H54 (cell line): ENCODE data around the gene AP1B1.

Experiments used
- DNase-seq: peaks from one replicate; pipeline ENCODE4 v3.0.0; 2011; ENCODE audit warnings: low spot score, mixed read lengths; ENCODE audit not compliant: insufficient read length
- FAIRE-seq: peaks from 3 replicates; lab custom pipeline; 2011; peaks lifted over from hg19 to GRCh38; lab: Jason Lieb, UNC
- POLR2A ChIP-seq: IDR thresholded peaks from 2 replicates; pipeline ENCODE4 v1.6.1; 2011; ENCODE audit warnings: low read depth, mild to moderate bottlenecking, low read length

The AP1B1 gene

DNA sequence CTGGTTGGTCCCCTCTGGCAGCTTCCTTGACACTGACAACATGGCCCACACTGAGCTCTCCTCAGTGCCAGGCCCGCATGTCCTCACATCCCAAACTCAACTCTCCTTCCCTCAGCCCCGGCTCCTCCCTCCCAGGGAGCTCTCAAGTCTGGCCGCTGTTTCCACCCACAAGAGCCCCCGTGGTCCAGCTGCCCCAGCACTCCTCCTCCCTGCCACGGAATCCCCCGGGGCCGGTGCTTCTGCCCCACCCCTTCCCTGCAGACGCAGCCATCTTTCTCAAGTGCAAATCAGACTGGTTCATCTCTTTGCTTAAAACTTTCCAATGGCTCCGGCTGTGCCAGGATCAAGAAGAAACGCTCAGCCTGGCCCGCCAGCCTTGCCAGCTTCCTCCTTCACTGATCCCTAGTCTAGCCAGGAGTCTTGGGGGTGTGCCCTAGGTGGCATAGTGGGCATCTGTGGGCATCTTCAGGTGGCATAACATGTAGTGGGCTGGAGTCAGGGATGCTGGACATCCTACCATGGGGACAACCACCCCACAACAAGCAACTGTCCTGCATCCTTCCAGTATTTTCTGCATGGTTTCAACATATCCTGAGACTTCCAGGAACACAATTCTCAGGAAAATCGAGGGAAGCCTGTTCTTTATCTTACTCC is 50.6 kb downstream of the AP1B1 start:
- DNase-seq (no peak), FAIRE-seq (no peak)
- TF ChIP-seq POLR2A = no peak

DNA sequence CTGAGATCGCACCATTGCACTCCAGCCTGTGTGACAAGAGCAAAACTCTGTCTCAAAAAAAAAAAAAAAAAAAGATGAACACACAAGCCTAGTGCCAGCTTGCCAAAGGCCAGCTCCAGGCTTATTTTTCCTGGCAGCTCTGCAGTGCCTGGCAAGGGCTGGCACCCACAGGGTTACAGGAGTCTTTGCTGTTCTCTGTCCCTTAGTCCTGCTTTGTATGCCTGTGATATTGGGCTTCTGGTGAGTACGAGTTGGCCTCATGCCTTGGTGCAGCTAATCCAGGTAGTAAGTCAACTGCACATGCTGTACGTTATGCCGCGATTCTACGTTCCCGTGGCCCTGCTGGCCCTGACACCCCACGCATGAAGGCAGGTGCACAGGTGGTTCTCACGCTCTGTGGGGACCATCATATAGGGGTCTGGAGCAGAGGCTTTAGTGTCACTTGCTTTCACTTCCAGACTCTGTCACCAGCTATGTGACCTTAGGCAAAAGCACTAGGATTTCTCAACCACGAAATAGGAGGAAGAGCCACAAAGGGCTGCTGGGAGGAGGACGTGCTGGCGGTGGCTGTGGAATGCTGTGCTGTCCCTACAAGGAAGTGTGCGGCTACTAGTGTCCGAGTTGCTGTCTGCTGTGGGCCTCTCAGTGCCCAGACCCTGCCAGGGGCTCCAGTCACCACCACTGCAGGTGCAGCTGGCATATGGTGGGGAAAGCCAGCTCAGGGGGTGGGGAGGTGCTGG is 51.4 kb downstream of the AP1B1 start:
- TF ChIP-seq POLR2A = no peak
- FAIRE-seq (no peak), DNase-seq (no peak)

DNA sequence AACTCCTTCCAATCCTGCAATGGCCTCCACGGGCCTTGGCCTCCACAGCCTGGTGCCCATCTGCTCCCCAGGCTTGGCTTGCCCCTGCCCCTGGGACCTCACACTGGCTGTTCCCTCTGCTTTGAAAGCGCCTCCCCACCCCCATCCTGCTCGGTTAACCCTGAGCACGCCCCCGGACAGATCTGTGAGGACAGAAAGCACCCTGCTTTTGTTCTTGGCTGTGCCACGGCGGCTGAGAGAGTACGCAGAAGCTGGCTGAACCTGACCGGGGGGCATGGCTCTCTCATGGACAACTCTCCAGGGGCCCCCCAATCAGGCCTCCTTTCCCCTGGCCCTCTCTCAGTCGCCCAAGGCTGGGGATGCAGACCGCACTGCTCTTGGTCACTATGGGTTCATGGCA is 52.7 kb downstream of the AP1B1 start:
- DNase-seq (no peak), FAIRE-seq (no peak)
- TF ChIP-seq POLR2A = no peak

DNA sequence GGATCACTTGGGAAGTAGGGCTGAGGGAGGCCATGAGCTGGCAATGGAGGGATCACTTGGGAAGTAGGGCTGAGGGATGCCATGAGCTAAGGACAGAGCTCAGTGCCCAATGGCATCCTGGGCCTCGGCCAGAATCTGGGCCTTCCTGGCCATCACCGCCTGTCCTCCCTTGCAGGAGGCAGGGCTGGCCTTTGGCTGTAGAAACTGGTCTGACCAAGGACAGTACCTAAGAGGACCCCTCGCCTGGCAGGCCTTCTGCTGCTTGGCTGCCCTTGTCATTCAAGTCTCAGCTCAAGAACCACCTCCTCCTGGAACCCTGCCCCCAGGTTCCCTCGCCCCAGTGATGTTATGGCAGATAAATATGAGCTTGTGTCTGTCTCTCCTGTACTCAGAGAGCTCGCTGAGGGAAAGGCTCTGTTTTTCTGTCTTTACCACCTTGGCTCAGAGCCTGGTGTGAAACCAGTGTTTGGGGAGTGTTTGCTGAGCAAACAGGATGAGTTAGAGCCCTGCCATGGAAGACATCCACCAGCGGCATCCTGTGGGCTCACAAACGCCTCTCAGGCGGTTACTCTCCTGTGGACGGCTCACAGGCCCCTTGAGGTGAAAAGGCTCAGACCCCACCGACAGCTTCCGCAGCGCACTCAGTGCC is 53.5 kb downstream of the AP1B1 start:
- FAIRE-seq = no peak
- no peak for TF ChIP-seq POLR2A
- DNase-seq = no peak

DNA sequence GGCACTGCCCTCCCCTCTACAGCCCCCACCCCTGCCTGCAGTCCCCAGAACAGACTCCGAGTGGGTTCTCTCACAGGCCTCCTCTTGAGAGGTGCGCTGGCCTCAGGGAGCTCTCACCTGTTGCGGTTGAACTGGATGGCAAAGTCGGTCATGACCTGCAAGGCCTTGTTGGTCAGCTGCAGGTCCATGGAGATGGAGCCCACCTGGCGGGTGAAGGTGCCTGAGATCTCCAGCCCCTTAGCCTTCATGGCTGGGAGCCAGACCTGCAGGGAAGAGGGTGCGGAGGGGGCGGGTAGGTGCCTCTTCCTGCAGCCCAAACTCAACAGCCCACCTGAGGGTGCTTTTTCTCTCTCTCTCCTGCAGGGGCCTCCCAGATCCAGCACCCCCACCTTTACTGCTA is 54.2 kb downstream of the AP1B1 start:
- FAIRE-seq (no peak), DNase-seq (no peak)
- no peak for TF ChIP-seq POLR2A

DNA sequence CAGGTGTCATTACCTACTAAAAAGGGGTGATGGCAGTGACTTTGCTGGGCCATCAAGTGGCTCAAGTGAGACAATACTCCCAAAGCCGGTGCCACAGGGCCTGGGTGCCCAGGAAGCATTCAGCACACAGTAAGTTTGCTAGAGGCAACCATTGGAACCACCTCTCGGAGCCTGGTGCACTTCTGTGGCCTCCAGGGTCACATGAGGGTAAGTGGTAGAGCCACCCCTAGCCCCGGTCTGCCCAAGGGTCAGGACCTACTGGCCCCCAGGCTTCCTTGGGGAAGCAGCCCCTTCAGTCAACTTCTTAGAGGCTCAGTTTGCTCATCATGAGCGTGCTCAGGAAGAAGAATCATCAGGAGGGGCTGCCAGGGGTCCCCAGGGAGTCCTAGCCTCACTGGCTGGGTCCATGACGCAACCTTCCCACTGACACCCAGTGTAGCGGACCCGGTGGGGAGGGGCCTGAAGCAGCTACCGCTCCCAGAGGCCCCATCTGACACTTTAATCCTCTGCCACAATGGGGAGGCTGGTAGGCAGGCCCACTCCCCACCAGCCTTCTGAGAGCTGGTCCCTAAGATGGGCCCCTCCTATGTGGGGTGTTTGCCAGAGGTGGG is 55.4 kb downstream of the AP1B1 start:
- FAIRE-seq (no peak), DNase-seq (no peak)
- no peak for TF ChIP-seq POLR2A

DNA sequence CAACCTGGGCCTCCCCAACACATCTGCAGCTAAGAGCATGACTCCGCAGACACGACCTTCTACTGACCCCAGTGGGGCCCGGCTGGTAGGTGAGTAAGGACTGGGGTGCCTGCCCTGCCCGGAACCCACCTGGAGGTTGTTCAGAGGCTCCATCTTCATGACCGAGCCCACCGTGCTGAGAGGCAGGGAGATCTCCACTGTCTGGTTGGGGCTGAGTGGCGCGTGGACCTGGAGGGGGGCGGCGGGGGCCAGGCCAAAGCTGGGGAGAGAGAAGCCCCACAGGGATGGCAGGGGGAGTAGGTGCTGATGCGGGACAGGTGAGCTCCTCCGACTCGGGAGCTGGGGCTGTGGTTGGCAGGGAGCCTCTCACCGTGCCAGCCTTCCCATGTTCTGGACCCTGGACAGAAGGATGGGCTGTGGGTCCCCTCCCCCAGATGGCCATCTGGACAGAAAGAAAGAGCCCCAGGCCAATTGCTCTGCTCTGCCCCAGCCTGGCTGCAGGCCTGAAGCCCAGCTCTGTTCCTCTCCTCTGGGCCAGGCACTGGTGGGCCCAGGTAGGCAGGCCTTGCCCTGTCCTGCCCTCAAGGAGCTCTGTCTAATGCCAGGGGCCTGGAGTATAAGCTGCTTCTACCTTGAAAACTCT is 56.6 kb downstream of the AP1B1 start:
- TF ChIP-seq POLR2A = no peak
- FAIRE-seq (no peak), DNase-seq (no peak)

DNA sequence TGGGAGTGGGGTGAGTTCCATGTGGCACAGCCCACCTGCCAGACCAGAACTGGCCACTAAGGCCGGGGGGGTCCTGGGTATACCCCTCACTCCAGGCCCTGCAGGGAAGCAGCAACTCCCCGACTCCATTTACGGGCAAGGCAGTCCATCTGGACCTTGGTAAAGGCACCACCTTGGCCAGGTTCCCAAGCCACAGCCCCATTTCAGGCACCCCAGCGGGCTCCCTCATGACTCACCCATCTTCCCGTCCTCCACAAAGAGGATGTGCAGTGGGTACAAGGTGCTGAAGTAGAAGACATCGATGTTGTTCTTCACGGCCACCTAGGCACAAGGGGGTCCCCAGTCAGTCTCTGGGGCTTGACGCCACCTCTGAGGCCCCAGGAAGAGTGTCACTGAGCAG is 57.2 kb downstream of the AP1B1 start:
- peak; percentile 57 for DNase-seq
- TF ChIP-seq POLR2A = no peak
- peak; percentile 75 for FAIRE-seq

DNA sequence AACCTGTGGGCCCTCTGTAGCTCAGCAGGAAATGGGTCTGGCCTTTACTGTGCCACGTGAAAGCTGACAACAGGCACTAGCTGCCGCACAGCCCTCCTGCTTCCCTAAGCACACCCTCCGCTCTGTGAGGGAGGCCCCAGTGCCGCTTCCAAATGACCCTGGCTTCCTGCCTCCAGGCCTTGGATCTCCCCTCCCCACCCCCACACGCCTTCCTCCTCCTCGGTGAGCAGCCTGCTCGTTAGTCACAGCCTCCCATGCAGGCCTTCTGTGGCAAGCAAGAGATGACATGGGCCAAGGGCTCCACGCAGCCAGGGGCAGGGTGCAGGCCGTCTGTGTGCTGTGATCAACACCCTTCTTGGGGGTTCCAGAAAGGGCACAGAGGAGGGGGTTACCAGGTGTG is 57.6 kb downstream of the AP1B1 start:
- TF ChIP-seq POLR2A = no peak
- peak; percentile 78 for DNase-seq
- FAIRE-seq = peak; percentile 58

DNA sequence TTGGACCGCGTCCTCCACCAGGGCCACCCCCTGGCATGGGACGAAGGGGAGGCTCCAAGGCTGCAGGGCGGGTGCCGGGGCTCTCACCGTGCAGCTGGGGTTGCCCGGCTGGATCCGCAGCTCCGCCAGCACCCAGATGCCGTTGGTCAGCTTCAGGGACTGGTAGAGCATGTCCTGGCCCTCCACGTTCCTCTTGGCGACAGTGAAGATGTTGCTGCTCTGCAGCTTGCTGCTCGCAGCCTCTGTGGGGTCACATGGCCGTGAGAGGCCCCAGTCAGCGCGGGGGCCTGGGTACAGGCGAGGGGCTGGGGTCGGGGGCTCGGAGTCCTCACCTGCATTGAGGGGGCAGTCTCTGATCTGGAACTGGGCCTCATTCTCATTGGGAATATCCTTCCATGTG is 58.1 kb downstream of the AP1B1 start:
- FAIRE-seq = no peak
- TF ChIP-seq POLR2A = no peak
- no peak for DNase-seq

DNA sequence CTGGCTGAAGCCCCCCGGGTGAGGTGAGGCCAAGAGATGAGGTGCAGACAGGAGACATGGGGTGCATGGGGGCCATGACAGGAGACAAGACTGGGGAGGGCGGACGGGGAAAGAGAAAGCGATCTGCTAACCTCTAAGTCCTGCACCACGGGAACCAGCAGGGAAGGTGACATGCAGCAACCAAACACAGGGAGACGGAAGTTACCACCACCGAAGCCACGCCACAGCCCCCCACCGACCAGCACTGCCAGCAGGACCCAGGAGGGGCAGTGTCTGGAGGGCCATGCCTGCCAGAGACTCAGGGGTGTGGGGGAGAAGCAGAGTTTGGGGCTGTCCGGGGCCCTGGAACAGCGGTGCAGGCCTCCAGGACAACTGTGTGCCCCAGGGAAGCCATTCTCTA is 58.8 kb downstream of the AP1B1 start:
- FAIRE-seq = no peak
- no peak for DNase-seq
- TF ChIP-seq POLR2A = no peak

DNA sequence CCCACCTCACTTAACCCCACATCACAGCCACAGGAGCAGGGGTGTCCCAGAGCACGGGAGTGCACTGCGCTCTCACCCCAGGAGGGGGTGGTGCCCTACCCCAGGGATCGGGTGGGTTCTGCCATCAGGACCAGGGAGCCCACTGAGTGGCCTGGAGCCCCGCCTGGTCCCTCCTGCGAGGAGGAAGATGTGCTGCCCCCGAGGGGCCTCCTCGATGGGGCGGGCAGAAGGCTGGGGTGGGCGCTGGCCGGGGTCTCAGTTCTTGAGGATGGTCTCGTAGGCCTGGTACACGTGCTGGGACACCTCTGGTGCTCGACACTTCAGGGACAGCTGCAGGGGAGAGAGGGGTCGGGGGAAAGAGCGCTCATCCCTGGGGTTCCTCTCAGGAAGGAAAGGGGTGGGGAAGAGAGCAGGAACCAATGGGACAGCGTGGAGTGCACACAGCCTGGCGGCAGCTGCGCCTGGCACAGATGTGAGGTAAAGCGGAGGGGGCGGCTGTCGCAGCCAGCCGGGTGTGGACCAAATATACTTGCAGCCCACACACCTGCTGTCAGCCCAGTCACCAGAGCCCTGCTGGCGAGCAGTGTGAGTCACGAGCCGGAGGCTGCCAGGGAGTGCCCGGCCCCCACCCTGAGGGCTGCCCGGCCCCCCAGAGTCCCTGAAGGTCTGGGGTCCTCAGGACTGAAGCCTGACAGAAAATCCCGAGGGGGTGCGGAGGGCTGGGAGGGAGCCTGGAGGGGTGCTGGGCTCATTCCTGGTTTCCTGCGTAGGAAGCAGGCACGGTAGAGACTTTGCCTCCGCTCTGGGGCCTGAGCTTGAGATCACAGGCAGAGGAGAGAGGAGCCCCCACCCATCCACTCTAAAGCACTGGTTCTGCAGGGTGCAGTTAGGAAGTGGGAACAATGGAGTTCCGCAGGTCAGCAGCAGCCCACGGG is 59.5 kb downstream of the AP1B1 start:
- FAIRE-seq = no peak
- DNase-seq = peak; percentile 63
- TF ChIP-seq POLR2A = no peak

DNA sequence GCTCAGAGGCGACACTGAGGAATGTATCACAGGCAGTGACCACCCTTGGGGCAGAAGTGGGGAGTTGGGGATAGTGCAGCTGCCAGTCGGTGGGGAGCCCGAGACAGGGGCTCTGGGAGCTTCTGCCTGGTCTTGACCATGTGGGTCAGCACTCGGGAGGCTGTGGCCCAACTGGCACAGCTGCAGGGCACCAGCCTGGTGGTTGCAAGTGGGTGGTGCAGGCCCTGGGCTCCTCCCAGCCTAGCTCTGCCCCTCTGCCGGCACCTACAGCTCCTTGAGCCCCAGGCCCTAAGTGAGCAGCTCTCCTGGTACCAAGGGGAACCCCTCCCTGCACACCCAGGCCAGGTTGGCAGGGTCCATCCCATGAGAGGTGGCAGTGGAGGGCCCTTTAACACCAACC is 60.3 kb downstream of the AP1B1 start:
- no peak for DNase-seq
- no peak for TF ChIP-seq POLR2A

More for the DNA sequence above, 60.3 kb downstream of the AP1B1 start:
- no peak for FAIRE-seq
